Measurements from ENCODE around the gene SLFN5.
A peak's percentile ranks its signal among the peaks of the same experiment; 100 is the strongest.

The SLFN5 gene

DNA sequence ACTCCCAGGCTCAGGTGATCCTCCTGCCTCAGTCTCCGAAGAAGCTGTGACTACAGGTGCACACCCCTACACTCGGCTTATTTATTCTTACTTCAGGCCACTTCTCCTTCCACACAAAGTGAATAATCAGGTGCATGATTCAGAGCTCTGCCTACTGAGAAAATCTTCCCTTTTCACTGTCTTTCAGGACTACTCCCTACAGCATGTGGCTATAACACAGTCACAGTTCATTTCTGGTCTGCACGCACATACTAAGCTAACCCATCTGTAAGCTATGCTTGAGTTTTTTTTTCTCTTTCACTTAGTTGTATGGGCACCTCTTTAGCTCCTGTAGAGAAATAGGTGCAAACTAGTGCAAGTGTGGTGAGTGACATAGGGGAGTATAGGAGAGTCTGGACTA, 7.6 kb upstream of the SLFN5 start:
- Histone ChIP-seq H2BK5ac (ENCODE audit: low read depth, low read length, poor library complexity) (no peak overlapping the region), H3K23ac (ENCODE audit: low read length) (no peak overlapping the region), H4K8ac (ENCODE audit: low read depth, low read length) (no peak overlapping the region), H3K9me3 (ENCODE audit: insufficient read depth, low read depth, low read length) (no peaks in the 10 kb centered on the region), H3K4me2 (ENCODE audit: low read length) (no peak overlapping the region), H3K79me1 (ENCODE audit: low read length) (no peaks in the 10 kb centered on the region), H3K9ac (ENCODE audit: low read length) (no peak overlapping the region), H3K4me3 (ENCODE audit: low read depth, low read length) (no peak overlapping the region), H3K14ac (ENCODE audit: low read length) (no peak overlapping the region), H3K18ac (ENCODE audit: low read length) (no peak overlapping the region), H4K91ac (ENCODE audit: low read depth, low read length) (no peak overlapping the region), H3K27me3 (ENCODE audit: insufficient read depth, low read length) (no peaks in the 10 kb centered on the region), H3K36me3 (ENCODE audit: control insufficient read depth in 1 of 2, insufficient read depth in 2 of 2, low read length in 2 of 2) (no peaks in the 10 kb centered on the region), H4K12ac (ENCODE audit: low read depth, low read length) (no peak overlapping the region), H2AFZ (ENCODE audit: insufficient read depth, low read length, poor library complexity) (no peak overlapping the region), H3K27ac (ENCODE audit: low read depth, low read length) (no peak overlapping the region), H2AK5ac (ENCODE audit: low read length) (no peak overlapping the region), H3K4me1 (ENCODE audit: control insufficient read depth in 1 of 2, insufficient read depth in 2 of 2, low read length in 2 of 2) (no peaks in the 10 kb centered on the region), H3K79me2 (ENCODE audit: control insufficient read depth, insufficient read depth, low read length, poor library complexity) (no peaks in the 10 kb centered on the region), H3K4ac (ENCODE audit: low read depth, low read length) (no peak overlapping the region), H2BK12ac (ENCODE audit: low read length) (no peak overlapping the region), H2BK120ac (ENCODE audit: insufficient read depth, low read length, poor library complexity) (no peak overlapping the region)
- WGBS (ENCODE audit: extremely low coverage, insufficient coverage, insufficient read length) = no CpG with 5 or more reads among the region's 3 CpGs
- no peak for DNase-seq

DNA sequence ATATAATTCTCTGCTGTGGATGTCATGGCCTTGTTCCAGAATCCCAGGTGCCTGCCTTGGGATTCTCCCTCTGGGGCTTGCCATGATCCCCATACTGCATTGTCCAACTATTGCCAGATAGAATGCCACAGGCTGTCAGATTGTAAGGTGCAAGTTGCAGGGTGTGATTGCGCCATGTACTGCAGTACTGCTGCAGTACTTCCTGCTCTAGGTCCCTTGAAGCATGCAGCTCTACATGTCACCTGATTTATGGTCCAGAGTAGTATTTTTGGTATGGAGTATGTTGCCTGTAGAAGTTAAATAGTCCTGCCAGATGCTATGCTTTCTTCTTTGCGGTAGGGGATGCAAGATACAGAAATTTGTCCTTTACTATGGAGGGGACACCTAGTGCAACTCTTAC, 7.0 kb upstream of the SLFN5 start:
- H2BK120ac ChIP-seq (ENCODE audit: insufficient read depth, low read length, poor library complexity) = no peak overlapping the region
- no peak overlapping the region for H2BK5ac ChIP-seq (ENCODE audit: low read depth, low read length, poor library complexity)
- H3K27ac ChIP-seq (ENCODE audit: low read depth, low read length) = no peak overlapping the region
- no peak overlapping the region for H4K91ac ChIP-seq (ENCODE audit: low read depth, low read length)
- no peak overlapping the region for H2BK12ac ChIP-seq (ENCODE audit: low read length)
- no peak overlapping the region for H3K4me3 ChIP-seq (ENCODE audit: low read depth, low read length)
- no peaks in the 10 kb centered on the region for H3K27me3 ChIP-seq (ENCODE audit: insufficient read depth, low read length)
- DNase-seq = no peak
- H3K9ac ChIP-seq (ENCODE audit: low read length) = no peak overlapping the region
- no peak overlapping the region for H3K4me2 ChIP-seq (ENCODE audit: low read length)
- no peak overlapping the region for H3K4ac ChIP-seq (ENCODE audit: low read depth, low read length)
- no CpG with 5 or more reads among the region's 2 CpGs for WGBS (ENCODE audit: extremely low coverage, insufficient coverage, insufficient read length)
- H3K36me3 ChIP-seq (ENCODE audit: control insufficient read depth in 1 of 2, insufficient read depth in 2 of 2, low read length in 2 of 2) = no peaks in the 10 kb centered on the region
- no peak overlapping the region for H3K18ac ChIP-seq (ENCODE audit: low read length)
- H2AFZ ChIP-seq (ENCODE audit: insufficient read depth, low read length, poor library complexity) = no peak overlapping the region
- no peak overlapping the region for H3K14ac ChIP-seq (ENCODE audit: low read length)
- no peak overlapping the region for H4K12ac ChIP-seq (ENCODE audit: low read depth, low read length)
- no peaks in the 10 kb centered on the region for H3K4me1 ChIP-seq (ENCODE audit: control insufficient read depth in 1 of 2, insufficient read depth in 2 of 2, low read length in 2 of 2)
- H3K23ac ChIP-seq (ENCODE audit: low read length) = no peak overlapping the region
- no peak overlapping the region for H2AK5ac ChIP-seq (ENCODE audit: low read length)
- no peaks in the 10 kb centered on the region for H3K79me1 ChIP-seq (ENCODE audit: low read length)
- H3K9me3 ChIP-seq (ENCODE audit: insufficient read depth, low read depth, low read length) = no peaks in the 10 kb centered on the region
- no peaks in the 10 kb centered on the region for H3K79me2 ChIP-seq (ENCODE audit: control insufficient read depth, insufficient read depth, low read length, poor library complexity)
- no peak overlapping the region for H4K8ac ChIP-seq (ENCODE audit: low read depth, low read length)

GRCh38 chr17:35236821-35237220, 6.1 kb upstream of the SLFN5 start:
- Histone ChIP-seq H2AK5ac (ENCODE audit: low read length) (no peak overlapping the region), H3K4me2 (ENCODE audit: low read length) (no peak overlapping the region), H3K23ac (ENCODE audit: low read length) (no peak overlapping the region), H3K36me3 (ENCODE audit: control insufficient read depth in 1 of 2, insufficient read depth in 2 of 2, low read length in 2 of 2) (no peaks in the 10 kb centered on the region), H3K9me3 (ENCODE audit: insufficient read depth, low read depth, low read length) (no peaks in the 10 kb centered on the region), H4K8ac (ENCODE audit: low read depth, low read length) (no peak overlapping the region), H2BK120ac (ENCODE audit: insufficient read depth, low read length, poor library complexity) (no peak overlapping the region), H4K91ac (ENCODE audit: low read depth, low read length) (no peak overlapping the region), H3K27ac (ENCODE audit: low read depth, low read length) (no peak overlapping the region), H2BK12ac (ENCODE audit: low read length) (no peak overlapping the region), H3K14ac (ENCODE audit: low read length) (no peak overlapping the region), H3K9ac (ENCODE audit: low read length) (no peak overlapping the region), H3K4ac (ENCODE audit: low read depth, low read length) (no peak overlapping the region), H3K4me3 (ENCODE audit: low read depth, low read length) (no peak overlapping the region), H3K79me2 (ENCODE audit: control insufficient read depth, insufficient read depth, low read length, poor library complexity) (no peaks in the 10 kb centered on the region), H2BK5ac (ENCODE audit: low read depth, low read length, poor library complexity) (no peak overlapping the region), H3K18ac (ENCODE audit: low read length) (no peak overlapping the region), H3K79me1 (ENCODE audit: low read length) (no peaks in the 10 kb centered on the region), H3K27me3 (ENCODE audit: insufficient read depth, low read length) (no peaks in the 10 kb centered on the region), H2AFZ (ENCODE audit: insufficient read depth, low read length, poor library complexity) (no peak overlapping the region), H4K12ac (ENCODE audit: low read depth, low read length) (no peak overlapping the region), H3K4me1 (ENCODE audit: control insufficient read depth in 1 of 2, insufficient read depth in 2 of 2, low read length in 2 of 2) (peaks cover 0 to 3% of the 10 kb centered on the region in 2 experiments)
- no peak for DNase-seq
- WGBS (ENCODE audit: extremely low coverage, insufficient coverage, insufficient read length) = no CpG with 5 or more reads among the region's 5 CpGs

DNA sequence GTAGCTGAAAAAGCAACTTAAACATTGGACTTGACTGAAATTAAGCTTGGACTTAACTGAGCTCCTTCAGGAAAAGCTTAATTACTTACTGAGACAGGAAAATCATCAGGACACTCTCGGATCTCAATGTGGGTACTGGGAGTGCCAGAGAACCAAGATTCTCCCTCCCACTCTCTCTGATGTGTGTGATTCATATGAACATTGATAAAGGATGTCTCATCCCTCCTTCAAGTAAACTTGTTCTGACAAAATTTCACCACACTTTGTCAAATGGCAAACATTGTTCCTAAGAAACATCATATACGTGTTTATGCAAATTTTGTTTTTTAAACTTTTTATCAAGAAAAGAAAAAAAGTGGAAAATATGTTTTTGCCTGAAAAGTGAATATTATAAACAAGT, 4.1 kb upstream of the SLFN5 start:
- Histone ChIP-seq H4K12ac (ENCODE audit: low read depth, low read length) (no peak overlapping the region), H2AK5ac (ENCODE audit: low read length) (no peak overlapping the region), H3K9ac (ENCODE audit: low read length) (no peak overlapping the region), H3K18ac (ENCODE audit: low read length) (no peak overlapping the region), H3K4me1 (ENCODE audit: control insufficient read depth in 1 of 2, insufficient read depth in 2 of 2, low read length in 2 of 2) (peaks cover 2 to 6% of the 10 kb centered on the region in 2 experiments), H2BK12ac (ENCODE audit: low read length) (no peak overlapping the region), H3K79me2 (ENCODE audit: control insufficient read depth, insufficient read depth, low read length, poor library complexity) (peaks cover 5% of the 10 kb centered on the region), H2AFZ (ENCODE audit: insufficient read depth, low read length, poor library complexity) (no peak overlapping the region), H4K91ac (ENCODE audit: low read depth, low read length) (no peak overlapping the region), H2BK120ac (ENCODE audit: insufficient read depth, low read length, poor library complexity) (no peak overlapping the region), H3K36me3 (ENCODE audit: control insufficient read depth in 1 of 2, insufficient read depth in 2 of 2, low read length in 2 of 2) (no peaks in the 10 kb centered on the region), H3K27ac (ENCODE audit: low read depth, low read length) (no peak overlapping the region), H3K23ac (ENCODE audit: low read length) (no peak overlapping the region), H3K4ac (ENCODE audit: low read depth, low read length) (no peak overlapping the region), H3K4me3 (ENCODE audit: low read depth, low read length) (no peak overlapping the region), H3K4me2 (ENCODE audit: low read length) (no peak overlapping the region), H3K27me3 (ENCODE audit: insufficient read depth, low read length) (no peaks in the 10 kb centered on the region), H3K14ac (ENCODE audit: low read length) (no peak overlapping the region), H3K79me1 (ENCODE audit: low read length) (peaks cover 8% of the 10 kb centered on the region), H2BK5ac (ENCODE audit: low read depth, low read length, poor library complexity) (no peak overlapping the region), H3K9me3 (ENCODE audit: insufficient read depth, low read depth, low read length) (no peaks in the 10 kb centered on the region), H4K8ac (ENCODE audit: low read depth, low read length) (no peak overlapping the region)
- WGBS (ENCODE audit: extremely low coverage, insufficient coverage, insufficient read length) = no CpG with 5 or more reads among the region's 2 CpGs
- peak in 1 of 2 donors; percentile 39 for DNase-seq

Data from trophoblast cell (in vitro differentiated cells and primary cell).